ENCODE data around the gene CLDND2. TPM values are rescaled to one million over a fixed set of nuclear protein-coding genes. Genes with fewer than 3 reads are reported as not detected.

CLDND2 gene
- total RNA-seq, 1 experiment from 2014 or later: 1.8 TPM

DNA sequence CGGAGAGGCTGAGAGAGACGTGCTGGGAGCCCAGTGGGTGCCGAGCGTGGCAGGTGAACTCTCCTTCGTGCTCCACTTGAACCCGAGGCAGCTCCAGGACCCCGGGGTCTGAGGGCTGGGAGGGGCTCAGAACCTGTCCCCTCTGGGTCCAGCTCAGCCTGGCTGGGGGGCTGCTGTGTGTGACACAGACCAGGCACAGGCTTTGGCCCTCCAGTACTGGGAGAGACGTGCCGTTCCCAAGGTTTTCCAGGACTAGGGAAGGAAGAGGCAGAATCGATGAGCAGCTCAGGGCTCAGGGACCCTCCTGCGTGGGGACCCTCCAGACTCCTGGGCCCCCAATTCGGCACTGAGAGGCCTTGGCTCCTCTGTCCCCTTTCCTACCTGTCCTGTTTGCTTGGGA lies 46.4 kb upstream of the CLDND2 start (continued):
- TF ChIP-seq SIN3A (IDR thresholded peaks at IDR 0.05; ENCODE audit: low read depth) (no peak), SP1 (IDR thresholded peaks at IDR 0.05; ENCODE audit: low read depth) (no peak), SRF (IDR thresholded peaks at IDR 0.05; ENCODE audit: low read depth) (no peak), JUND (IDR thresholded peaks at IDR 0.05) (no peak), POLR2AphosphoS5 (IDR thresholded peaks at IDR 0.05; ENCODE audit: low read depth, low read length) (no peak)

DNA sequence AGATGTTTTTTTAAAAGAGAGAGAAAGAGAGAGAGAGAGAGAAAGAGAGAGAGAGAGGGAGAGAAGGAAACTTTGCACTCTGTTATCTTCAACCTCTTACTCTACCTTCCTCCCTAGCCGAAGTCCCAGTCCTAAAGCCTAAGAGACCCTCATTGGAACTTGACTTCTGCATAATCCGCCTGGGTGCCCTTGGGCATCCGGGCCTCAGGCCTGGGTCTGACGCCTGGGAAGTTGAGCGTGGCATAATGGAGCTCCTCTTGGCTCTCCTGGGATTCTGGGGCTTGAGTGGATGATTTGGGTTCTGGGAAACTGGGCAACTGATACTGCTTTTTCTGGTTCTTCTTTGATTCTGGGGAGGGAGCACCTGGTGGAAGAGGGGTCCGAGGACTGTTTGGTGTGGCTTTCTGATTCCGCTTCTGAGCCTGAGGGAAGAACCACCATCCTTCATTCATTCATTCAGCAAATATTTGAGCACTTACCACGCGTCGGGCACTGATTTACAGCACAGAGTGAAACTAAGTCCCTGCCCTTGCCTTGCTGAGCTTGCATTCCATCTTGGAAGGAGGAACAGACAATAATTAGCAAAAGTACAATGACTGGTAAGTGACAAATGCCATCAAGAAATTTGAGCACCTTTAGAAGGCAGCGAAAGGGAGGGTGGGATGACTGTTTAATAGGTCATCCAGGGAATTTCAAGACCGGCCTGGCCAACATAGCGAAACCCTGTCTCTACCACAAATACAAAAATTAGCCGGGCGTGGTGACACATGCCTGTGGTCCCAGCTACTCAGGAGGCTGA lies 42.3 kb upstream of the CLDND2 start:
- DNase-seq (ENCODE audit: low read depth, low spot score) (no peak), ATAC-seq (no peak)
- RAD21 ChIA-PET (ENCODE audit: low non-redundant PET in 1 of 2, low total read pairs in 2 of 2, uncharacterized antibody in 2 of 2, unreplicated experiment in 2 of 2): interaction anchor here in 1 of 2 experiments (0.7 kb wide), 1 partner anchor 73 kb away, joined by 4 read pairs; no protein-coding TSS in a partner anchor
- Histone ChIP-seq H3K36me3 (ENCODE audit: control insufficient read depth in 1 of 2, insufficient read depth in 2 of 2, low read length in 2 of 2) (no peaks in the 10 kb centered on the region), H3K27me3 (ENCODE audit: insufficient read depth, low read length) (no peaks in the 10 kb centered on the region), H3K4me2 (ENCODE audit: low read length) (no peak overlapping the region), H3K4me3 (replicated peaks in 1 of 2; ENCODE audit: low read depth in 1 of 2, low read length in 2 of 2) (no peak overlapping the region), H4K20me1 (ENCODE audit: insufficient read depth) (no peaks in the 10 kb centered on the region), H3K27ac (ENCODE audit: low read depth, low read length) (no peak overlapping the region), H3K4me1 (ENCODE audit: control insufficient read depth in 1 of 2, insufficient read depth in 2 of 2, low read length in 2 of 2) (no peaks in the 10 kb centered on the region), H3K9me2 (ENCODE audit: insufficient read depth) (no peaks in the 10 kb centered on the region), H3K9me3 (ENCODE audit: control insufficient read depth in 1 of 2, insufficient read depth in 1 of 2, low read depth in 1 of 2, low read length in 2 of 2) (no peaks in the 10 kb centered on the region; a peak in 1 of 4 replicates), H3K9ac (ENCODE audit: low read length) (no peak overlapping the region), H2AFZ (ENCODE audit: low read depth, low read length, poor library complexity, severe bottlenecking) (no peak overlapping the region), H3K79me2 (ENCODE audit: insufficient read depth, low read length) (no peaks in the 10 kb centered on the region)
- BruUV-seq (replicated peaks): no TSS peak
- intact Hi-C loops (cut with micrococcal nuclease): no loop called here
- POLR2A ChIA-PET: no interaction called here
- CTCF ChIA-PET: no interaction called here
- TF ChIP-seq POLR2AphosphoS5 (IDR thresholded peaks at IDR 0.05; ENCODE audit: low read depth, low read length) (no peak), SRF (IDR thresholded peaks at IDR 0.05; ENCODE audit: low read depth) (no peak), EGR1 (IDR thresholded peaks at IDR 0.05; ENCODE audit: low read depth) (no peak), TCF7L2 (IDR thresholded peaks at IDR 0.05; ENCODE audit: borderline replicate concordance, extremely low read depth, insufficient read depth, insufficient read length) (no peak), RAD21 (IDR thresholded peaks at IDR 0.05; ENCODE audit: low read depth) (no peak), YY1 (IDR thresholded peaks at IDR 0.05; ENCODE audit: extremely low read depth, insufficient replicate concordance, low read depth, low read length) (no peak), FOSL1 (IDR thresholded peaks at IDR 0.05; ENCODE audit: low read depth) (no peak), EZH2phosphoT487 (IDR thresholded peaks at IDR 0.05; ENCODE audit: borderline replicate concordance) (no peak), CBX3 (IDR thresholded peaks at IDR 0.05; ENCODE audit: low read depth) (no peak), JUND (IDR thresholded peaks at IDR 0.05) (no peak), SP1 (IDR thresholded peaks at IDR 0.05; ENCODE audit: low read depth) (no peak), CEBPB (IDR thresholded peaks at IDR 0.05; ENCODE audit: low read depth) (no peak), EZH2 (IDR thresholded peaks at IDR 0.05) (no peak)
- TF ChIP-seq, protein P1, sequence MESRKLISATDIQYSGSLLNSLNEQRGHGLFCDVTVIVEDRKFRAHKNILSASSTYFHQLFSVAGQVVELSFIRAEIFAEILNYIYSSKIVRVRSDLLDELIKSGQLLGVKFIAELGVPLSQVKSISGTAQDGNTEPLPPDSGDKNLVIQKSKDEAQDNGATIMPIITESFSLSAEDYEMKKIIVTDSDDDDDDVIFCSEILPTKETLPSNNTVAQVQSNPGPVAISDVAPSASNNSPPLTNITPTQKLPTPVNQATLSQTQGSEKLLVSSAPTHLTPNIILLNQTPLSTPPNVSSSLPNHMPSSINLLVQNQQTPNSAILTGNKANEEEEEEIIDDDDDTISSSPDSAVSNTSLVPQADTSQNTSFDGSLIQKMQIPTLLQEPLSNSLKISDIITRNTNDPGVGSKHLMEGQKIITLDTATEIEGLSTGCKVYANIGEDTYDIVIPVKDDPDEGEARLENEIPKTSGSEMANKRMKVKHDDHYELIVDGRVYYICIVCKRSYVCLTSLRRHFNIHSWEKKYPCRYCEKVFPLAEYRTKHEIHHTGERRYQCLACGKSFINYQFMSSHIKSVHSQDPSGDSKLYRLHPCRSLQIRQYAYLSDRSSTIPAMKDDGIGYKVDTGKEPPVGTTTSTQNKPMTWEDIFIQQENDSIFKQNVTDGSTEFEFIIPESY (IDR thresholded peaks at IDR 0.05; ENCODE audit: extremely low read depth, insufficient replicate concordance, low read length): no peak
- TF ChIP-seq, protein P2, sequence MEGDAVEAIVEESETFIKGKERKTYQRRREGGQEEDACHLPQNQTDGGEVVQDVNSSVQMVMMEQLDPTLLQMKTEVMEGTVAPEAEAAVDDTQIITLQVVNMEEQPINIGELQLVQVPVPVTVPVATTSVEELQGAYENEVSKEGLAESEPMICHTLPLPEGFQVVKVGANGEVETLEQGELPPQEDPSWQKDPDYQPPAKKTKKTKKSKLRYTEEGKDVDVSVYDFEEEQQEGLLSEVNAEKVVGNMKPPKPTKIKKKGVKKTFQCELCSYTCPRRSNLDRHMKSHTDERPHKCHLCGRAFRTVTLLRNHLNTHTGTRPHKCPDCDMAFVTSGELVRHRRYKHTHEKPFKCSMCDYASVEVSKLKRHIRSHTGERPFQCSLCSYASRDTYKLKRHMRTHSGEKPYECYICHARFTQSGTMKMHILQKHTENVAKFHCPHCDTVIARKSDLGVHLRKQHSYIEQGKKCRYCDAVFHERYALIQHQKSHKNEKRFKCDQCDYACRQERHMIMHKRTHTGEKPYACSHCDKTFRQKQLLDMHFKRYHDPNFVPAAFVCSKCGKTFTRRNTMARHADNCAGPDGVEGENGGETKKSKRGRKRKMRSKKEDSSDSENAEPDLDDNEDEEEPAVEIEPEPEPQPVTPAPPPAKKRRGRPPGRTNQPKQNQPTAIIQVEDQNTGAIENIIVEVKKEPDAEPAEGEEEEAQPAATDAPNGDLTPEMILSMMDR (IDR thresholded peaks at IDR 0.05 in 2 of 3, conservative IDR thresholded peaks at IDR 0.05 in 1 of 3; ENCODE audit: borderline replicate concordance in 1 of 3, insufficient read depth in 1 of 3, low read depth in 2 of 3, low read length in 2 of 3): no peak
- TF ChIP-seq, protein P3, sequence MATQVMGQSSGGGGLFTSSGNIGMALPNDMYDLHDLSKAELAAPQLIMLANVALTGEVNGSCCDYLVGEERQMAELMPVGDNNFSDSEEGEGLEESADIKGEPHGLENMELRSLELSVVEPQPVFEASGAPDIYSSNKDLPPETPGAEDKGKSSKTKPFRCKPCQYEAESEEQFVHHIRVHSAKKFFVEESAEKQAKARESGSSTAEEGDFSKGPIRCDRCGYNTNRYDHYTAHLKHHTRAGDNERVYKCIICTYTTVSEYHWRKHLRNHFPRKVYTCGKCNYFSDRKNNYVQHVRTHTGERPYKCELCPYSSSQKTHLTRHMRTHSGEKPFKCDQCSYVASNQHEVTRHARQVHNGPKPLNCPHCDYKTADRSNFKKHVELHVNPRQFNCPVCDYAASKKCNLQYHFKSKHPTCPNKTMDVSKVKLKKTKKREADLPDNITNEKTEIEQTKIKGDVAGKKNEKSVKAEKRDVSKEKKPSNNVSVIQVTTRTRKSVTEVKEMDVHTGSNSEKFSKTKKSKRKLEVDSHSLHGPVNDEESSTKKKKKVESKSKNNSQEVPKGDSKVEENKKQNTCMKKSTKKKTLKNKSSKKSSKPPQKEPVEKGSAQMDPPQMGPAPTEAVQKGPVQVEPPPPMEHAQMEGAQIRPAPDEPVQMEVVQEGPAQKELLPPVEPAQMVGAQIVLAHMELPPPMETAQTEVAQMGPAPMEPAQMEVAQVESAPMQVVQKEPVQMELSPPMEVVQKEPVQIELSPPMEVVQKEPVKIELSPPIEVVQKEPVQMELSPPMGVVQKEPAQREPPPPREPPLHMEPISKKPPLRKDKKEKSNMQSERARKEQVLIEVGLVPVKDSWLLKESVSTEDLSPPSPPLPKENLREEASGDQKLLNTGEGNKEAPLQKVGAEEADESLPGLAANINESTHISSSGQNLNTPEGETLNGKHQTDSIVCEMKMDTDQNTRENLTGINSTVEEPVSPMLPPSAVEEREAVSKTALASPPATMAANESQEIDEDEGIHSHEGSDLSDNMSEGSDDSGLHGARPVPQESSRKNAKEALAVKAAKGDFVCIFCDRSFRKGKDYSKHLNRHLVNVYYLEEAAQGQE (IDR thresholded peaks at IDR 0.05; ENCODE audit: low read depth): no peak
